Tibial artery (tissue), 4 donors: Measurements from ENCODE around the gene GREB1L.
"Not testable (repeated sequence)": the region's sequence is repeated elsewhere in the genome, so short reads cannot be mapped to it uniquely, and the experiment has no call there.

ENCODE experiments used
- DNase-seq, 2 donors: peaks; one replicate each; pipeline ENCODE4 v3.0.0-alpha.2; 2019
- H3K27ac ChIP-seq, 2 donors: fragments of 200-600 bp; sonication (generic) in 1 of 2; 1 replicate in 1 of 2; 2 replicates in 1 of 2; pipeline ENCODE4 v1.5.1; 2018 to 2019; ENCODE audit warnings: mild to moderate bottlenecking in 1 of 2
- H3K27me3 ChIP-seq, 2 donors: fragments of 200-600 bp; sonication (generic) in 1 of 2; one replicate each; pipeline versions ENCODE4 v1.5.1 to v1.6.0; 2016 to 2019
- H3K36me3 ChIP-seq, 3 donors: fragments of 200-600 bp; sonication (generic) in 2 of 3; one replicate each; pipeline ENCODE4 v1.5.1; 2016 to 2019; ENCODE audit warnings: mild to moderate bottlenecking in 2 of 3
- H3K4me1 ChIP-seq, 4 donors: fragments of 200-600 bp; sonication (generic) in 2 of 4; 1 replicate in 3 of 4; 2 replicates in 1 of 4; pipeline ENCODE4 v1.5.1; 2016 to 2019
- H3K4me3 ChIP-seq, 2 donors: fragments of 200-600 bp; sonication (generic) in 1 of 2; 1 replicate in 1 of 2; 2 replicates in 1 of 2; pipeline ENCODE4 v1.5.1; 2018 to 2019; ENCODE audit warnings: mild to moderate bottlenecking in 2 of 2
- H3K9me3 ChIP-seq, 3 donors: fragments of 200-600 bp; sonication (generic) in 1 of 3; one replicate each; pipeline ENCODE4 v1.5.1; 2016 to 2019
- CTCF ChIP-seq, 2 experiments: fragments of 200-600 bp in 1 of 2; fragments of 450-650 bp in 1 of 2; IDR thresholded peaks; one replicate each; pipeline ENCODE4 v1.5.1; 2017 to 2019; ENCODE audit warnings: antibody characterized with exemption in 2 of 2, mild to moderate bottlenecking in 1 of 2, moderate library complexity in 1 of 2
- intact Hi-C: fragments of 100-400 bp; cut with DNase I; formaldehyde crosslinking; loops from one replicate; pipeline ENCODE4 v1.15.0; 2023; ENCODE audit warnings: low total_unique reads

The GREB1L gene

GRCh38 chr18:21362831-21363230 is 120.8 kb downstream of the GREB1L start:
- H3K9me3 ChIP-seq = no peaks in the 10 kb centered on the region
- no peaks in the 10 kb centered on the region for H3K27me3 ChIP-seq
- H3K36me3 ChIP-seq = no peaks in the 10 kb centered on the region
- intact Hi-C loops = loop anchor here (10.0 kb wide), 1 partner anchor 48 kb away; no protein-coding TSS in a partner anchor
- H3K4me3 ChIP-seq = no peak overlapping the region
- no peak for DNase-seq
- peaks cover 0 to 21% (median 0%) of the 10 kb centered on the region in 4 donors for H3K4me1 ChIP-seq
- no peak for TF ChIP-seq CTCF (IDR thresholded peaks at IDR 0.05)
- no peak overlapping the region for H3K27ac ChIP-seq

GRCh38 chr18:21363348-21363747 is 121.3 kb downstream of the GREB1L start:
- Histone ChIP-seq H3K36me3 (no peaks in the 10 kb centered on the region), H3K27me3 (no peaks in the 10 kb centered on the region), H3K9me3 (no peaks in the 10 kb centered on the region), H3K27ac (no peak overlapping the region), H3K4me1 (peaks cover 0 to 25% (median 0%) of the 10 kb centered on the region in 4 donors), H3K4me3 (no peak overlapping the region)
- intact Hi-C loops = loop anchor here (10.0 kb wide), 1 partner anchor 49 kb away; no protein-coding TSS in a partner anchor
- no peak for TF ChIP-seq CTCF (IDR thresholded peaks at IDR 0.05)
- no peak for DNase-seq

GRCh38 chr18:21364471-21364870 is 122.4 kb downstream of the GREB1L start:
- Histone ChIP-seq H3K27ac (no peak overlapping the region), H3K4me3 (no peak overlapping the region), H3K4me1 (peaks cover 0 to 37% (median 0%) of the 10 kb centered on the region in 4 donors), H3K9me3 (no peaks in the 10 kb centered on the region), H3K36me3 (no peaks in the 10 kb centered on the region), H3K27me3 (no peaks in the 10 kb centered on the region)
- intact Hi-C loops = loop anchor here (10.0 kb wide), 1 partner anchor 50 kb away; no protein-coding TSS in a partner anchor
- DNase-seq = no peak
- no peak for TF ChIP-seq CTCF (IDR thresholded peaks at IDR 0.05)

GRCh38 chr18:21366896-21367295 is 124.9 kb downstream of the GREB1L start:
- no peak for DNase-seq
- Histone ChIP-seq H3K27me3 (no peaks in the 10 kb centered on the region), H3K4me3 (no peak overlapping the region), H3K4me1 (peaks cover 0 to 37% (median 0%) of the 10 kb centered on the region in 4 donors), H3K27ac (no peak overlapping the region), H3K9me3 (no peaks in the 10 kb centered on the region), H3K36me3 (no peaks in the 10 kb centered on the region)
- no peak for TF ChIP-seq CTCF (IDR thresholded peaks at IDR 0.05)
- intact Hi-C loops = loop anchor here (10.0 kb wide), 1 partner anchor 52 kb away; no protein-coding TSS in a partner anchor

GRCh38 chr18:21369146-21369545 is 127.1 kb downstream of the GREB1L start:
- no peak overlapping the region for H3K27ac ChIP-seq
- no peak for TF ChIP-seq CTCF (IDR thresholded peaks at IDR 0.05)
- H3K36me3 ChIP-seq = no peaks in the 10 kb centered on the region
- H3K4me3 ChIP-seq = no peak overlapping the region
- intact Hi-C loops = loop anchor here (10.0 kb wide), 1 partner anchor 54 kb away; no protein-coding TSS in a partner anchor
- H3K27me3 ChIP-seq = no peaks in the 10 kb centered on the region
- H3K9me3 ChIP-seq = no peaks in the 10 kb centered on the region
- DNase-seq = no peak
- H3K4me1 ChIP-seq = peaks cover 0 to 27% (median 0%) of the 10 kb centered on the region in 4 donors

- not testable (repeated sequence) for H3K27me3 ChIP-seq, H3K4me3 ChIP-seq, H3K27ac ChIP-seq, H3K36me3 ChIP-seq, H3K9me3 ChIP-seq, DNase-seq
- intact Hi-C loops = loop anchor here (10.0 kb wide), 1 partner anchor 55 kb away; no protein-coding TSS in a partner anchor
- peaks cover 0 to 27% (median 0%) of the 10 kb centered on the region in 4 donors for H3K4me1 ChIP-seq
Measured at GRCh38 chr18:21369597-21369996, 127.6 kb downstream of the GREB1L start.
